Middle frontal gyrus (tissue), 1 donor: ENCODE measurements around the gene CALM1.
A peak's percentile ranks its signal among the peaks of the same experiment; 100 is the strongest.
"Not testable (repeated sequence)": the region's sequence is repeated elsewhere in the genome, so short reads cannot be mapped to it uniquely, and the experiment has no call there.

Experiments
- DNase-seq: peaks from one replicate; pipeline ENCODE4 v3.0.0-alpha.2; 2015; ENCODE audit warnings: low spot score; ENCODE audit errors: extremely low spot score

CALM1 gene

DNA sequence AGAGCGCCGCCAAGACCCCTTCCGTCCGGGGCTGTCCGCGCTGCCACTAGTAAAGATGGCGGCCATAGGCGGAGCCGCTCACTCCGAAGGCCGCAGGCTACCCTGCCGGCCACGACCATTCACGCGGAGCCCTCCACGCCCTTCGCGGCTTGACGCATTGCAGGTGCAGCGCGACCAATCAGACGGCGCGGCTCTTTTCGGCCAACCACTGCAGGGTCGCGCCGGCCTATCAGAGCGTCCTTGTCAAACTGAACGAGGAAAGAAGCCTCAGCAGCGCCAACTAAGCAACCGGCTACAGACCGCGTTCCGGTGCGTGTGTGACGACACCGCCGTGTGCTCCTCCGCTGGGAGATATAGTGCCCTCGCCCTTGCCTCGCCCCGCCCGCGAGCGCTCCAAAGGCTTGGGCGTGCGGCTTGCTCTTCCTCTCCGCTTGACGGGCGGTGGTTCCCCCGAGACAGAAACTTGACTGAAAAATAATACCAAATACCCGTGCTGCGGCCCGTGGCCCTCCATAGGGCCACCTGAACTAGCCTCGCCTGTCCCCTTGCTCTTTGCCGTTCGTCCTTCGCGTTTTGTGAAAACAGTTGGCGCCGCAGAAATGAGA lies 13.6 kb upstream of the CALM1 start:
- DNase-seq = peak; percentile 100

DNA sequence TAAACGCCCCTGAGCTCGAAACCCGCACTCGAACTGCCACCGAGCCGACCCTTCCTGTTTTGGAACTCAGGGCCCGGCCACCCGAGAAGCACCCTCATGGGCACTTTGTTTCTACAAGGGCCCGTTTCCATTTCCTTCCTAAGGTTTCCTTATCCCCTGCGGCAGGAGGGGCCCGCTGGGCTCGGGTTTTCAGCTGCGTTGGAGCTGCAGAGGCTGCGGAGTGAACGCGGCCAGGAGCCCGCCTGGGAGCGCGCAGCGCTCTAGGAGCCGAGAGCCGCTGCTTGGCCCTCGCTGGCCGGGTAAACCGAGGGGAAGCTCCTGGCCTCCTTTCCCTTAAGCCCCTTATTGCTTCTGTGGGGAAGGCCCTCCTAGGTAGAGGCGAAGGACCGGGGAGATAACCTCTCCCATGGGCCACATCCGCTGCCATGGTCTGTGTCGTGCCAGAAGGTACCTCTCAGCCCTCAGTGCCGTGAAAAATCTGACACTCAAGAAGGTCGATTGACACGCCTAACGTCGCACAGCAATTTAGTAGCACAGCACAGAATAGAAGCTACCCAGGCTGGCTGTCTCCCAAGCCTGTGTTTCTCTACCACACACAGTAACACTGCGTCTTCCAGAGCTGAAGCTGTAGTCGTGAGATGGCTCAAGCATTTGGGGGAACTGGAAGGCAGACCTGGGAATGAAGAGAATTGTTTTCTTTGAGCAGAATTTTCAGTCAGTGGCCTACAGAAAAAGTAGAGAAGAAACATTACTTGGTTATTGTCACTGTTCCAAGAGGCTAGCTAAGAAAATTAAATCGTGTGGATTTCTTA lies 12.9 kb upstream of the CALM1 start:
- no peak for DNase-seq

DNA sequence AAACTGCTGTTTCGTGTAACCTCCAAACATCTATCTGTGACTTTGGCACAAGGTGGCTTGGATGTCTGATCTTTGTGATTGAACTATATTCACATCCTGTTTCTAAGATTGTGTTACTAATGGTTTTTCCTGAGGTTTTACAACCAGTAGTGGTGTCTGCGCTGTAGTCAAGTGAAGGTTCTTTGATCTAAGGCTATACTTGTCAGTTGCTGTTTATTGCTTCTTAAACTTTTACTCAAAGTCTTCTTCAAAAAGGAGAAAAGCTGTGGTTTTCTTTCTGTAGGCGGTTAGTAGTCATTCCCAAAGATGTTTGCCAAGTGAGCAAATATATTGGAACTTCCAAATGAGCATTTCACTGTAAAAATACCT lies 12.3 kb upstream of the CALM1 start:
- DNase-seq = no peak

DNA sequence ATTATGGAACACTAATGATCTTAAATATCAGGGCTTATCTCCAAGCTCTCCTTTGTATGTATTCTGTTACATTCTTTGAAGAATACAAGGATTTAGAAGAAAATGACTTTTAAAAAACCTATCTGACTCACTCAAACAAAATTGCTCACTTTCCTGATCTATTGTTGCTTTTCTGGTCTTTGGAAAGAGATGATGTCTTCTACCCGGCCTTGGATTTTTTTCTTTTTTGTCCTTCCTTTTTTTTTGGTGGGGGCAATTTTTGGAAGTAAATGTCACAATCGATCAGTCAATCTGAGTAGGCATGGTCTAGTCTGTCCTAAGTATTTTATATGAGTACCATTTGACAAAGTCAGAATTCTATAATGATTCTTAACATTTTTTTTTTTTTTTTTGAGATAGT lies 10.5 kb upstream of the CALM1 start:
- no peak for DNase-seq

DNA sequence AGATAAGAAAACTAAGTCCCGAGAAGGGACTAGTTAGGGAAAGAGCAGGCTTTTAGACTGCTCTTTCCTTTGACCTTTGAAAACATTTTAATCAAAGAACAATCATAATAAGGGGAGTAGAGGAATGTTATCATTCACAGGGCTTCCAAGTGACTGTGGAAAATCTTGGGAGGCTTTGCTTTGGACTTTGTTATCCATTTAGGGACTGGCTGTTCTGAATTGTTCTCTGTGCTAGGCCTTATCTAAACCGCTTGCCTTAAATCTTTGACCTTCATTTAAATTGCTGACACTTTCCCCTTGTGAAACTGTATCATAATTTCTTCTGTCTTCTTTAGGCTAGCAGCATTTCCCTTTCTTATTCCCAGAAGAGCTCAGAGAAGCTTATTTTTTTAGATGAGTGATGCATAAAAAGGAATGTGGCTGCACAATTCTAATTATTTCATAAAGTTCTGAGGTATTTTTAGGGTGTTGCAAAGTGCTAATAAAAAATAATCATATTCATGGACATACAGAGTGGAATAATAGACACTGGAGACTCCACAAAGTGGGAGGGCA lies 9.5 kb upstream of the CALM1 start:
- no peak for DNase-seq

DNA sequence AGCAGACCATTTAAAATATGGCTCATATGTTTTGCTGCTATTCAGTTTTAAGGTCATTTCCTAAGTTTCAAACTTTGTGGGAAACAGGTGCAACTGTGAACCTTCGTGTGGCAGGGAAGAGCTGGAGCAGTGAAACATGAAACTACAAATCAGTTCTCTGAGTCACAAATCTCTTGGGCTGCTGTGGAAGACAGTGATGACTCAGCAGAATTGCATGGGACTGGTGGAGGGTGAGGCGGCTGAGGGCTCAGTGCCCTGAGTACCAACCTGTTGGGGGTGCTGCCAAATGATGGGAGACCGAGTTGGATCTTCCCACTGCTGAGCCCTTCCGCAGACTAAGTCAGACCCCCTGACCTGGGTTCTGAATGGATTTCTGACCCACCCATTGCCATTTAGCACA lies 8.4 kb upstream of the CALM1 start:
- DNase-seq = no peak

DNA sequence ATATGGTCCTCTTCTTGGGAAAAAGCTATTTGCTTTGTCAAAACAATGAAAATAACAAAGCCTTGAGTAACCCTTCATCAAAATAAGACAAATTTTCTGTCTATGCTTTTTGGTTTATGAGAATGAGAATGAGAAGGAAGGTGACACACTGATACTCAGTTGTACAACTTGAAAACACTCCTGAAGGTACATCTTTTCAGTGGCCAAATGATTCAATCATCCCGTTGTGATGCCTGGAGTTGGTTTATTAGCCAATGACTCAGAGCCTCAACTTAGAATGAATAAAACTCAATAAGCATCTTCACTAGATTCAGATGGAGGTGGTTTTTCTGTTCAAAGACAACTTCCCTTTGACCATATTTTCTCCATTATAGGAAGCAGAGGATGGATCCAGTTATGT lies 7.8 kb upstream of the CALM1 start:
- no peak for DNase-seq

DNA sequence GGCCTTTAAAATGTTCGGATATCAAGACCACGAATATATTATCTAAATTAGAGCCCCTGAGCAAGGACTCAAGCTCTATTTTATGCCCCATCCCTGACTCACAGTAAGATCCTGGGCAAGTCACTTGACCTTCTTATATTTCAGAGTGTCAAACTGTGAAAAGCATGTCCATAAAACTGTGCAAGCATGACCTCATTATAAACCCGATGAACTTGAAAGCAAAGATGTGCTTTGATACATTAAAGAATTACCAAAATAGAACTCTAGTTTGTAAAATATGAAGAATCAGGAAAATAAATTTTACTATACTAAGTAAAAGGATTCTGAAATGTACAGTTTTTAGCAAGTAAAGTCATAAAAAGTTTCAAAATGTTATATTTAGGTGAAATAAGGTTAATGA lies 2.9 kb upstream of the CALM1 start:
- DNase-seq = no peak

DNA sequence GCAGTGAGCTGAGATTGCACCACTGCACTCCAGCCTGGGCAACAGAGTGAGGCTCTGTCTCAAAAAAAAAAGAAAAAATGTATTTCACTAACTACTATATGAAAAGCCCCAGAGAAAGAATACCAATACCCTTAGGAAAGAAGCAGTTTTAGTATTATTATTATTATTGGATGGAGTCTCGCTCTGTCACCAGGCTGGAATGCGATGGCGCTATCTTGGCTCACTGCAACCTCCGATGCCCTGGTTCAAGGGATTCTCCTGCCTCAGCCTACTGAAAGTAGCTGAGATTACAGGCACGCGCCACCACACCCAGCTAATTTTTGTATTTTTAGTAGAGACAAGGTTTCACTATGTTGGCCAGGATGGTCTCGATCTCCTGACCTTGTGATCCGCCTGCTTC lies 2.0 kb upstream of the CALM1 start:
- not testable (repeated sequence) for DNase-seq

DNA sequence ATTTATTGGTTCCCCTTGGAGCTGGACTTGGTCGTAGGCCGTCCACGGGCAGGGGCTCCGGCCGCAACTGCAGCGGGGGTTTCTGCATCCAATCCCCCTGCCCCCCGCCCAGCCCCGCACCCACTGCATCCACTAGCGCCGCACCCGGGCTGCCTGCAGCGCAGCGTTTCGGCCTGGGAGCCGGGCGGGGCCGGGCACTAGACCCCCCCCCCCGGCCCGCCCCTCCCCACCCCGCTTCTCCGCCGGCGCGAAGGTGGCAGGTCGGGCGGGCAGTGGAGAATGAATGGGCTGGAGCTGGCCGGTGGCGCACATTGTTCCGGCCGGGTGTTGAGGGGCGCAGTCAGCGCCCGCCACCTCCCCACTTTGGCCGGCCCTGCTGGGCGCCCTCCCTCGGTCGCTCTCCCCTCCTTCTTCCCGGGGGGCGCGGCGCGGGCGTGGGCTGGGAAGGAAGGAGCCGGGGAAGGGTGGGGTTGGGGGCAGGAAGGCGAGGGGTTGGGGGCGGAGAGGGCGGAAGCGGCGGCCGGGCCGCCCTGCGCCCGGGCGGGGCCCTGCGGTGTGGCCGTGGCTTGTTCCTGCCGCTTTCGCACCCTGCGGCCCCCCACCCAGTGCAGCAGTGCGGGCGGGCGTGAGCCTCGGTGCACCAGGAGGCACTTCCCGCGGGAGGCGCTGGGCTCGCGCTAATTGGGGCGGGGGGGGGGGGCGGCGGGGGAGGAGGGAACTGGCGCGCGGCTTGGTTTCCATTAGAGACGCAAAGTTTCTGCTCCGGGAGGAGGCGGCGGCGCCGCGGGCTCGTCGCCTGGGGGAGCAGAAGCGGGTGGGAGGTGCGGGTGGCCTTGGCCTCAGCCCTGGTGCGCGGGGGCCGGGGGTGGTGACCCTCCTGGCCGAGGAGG lies 841 bp downstream of the CALM1 start:
- no peak for DNase-seq

DNA sequence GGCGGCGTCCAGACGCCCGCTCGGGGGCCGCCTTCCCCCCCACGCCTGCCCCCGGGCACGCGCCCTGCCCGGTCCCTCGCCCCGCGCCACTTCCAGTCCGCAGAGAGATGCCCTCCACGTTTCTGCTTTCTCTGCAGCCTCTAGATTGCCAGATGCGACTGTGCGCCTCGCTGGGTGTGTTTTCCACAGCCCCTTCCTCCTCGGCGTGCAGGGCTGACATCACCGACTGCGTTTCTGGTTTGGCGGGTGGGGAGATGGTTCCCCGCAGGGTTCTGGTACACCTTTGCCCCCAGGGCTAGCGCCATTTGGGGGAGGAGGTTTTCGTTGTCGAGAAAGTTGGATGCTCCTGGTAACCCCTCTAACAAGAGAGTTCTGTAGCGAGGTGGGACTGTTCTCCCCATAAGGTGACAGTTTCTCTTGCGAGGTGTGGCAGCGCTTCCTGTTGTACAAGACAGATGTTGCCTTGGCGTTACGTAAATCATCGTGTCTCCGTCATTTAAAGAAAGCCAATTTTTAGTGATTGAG lies 1.5 kb downstream of the CALM1 start:
- no peak for DNase-seq

DNA sequence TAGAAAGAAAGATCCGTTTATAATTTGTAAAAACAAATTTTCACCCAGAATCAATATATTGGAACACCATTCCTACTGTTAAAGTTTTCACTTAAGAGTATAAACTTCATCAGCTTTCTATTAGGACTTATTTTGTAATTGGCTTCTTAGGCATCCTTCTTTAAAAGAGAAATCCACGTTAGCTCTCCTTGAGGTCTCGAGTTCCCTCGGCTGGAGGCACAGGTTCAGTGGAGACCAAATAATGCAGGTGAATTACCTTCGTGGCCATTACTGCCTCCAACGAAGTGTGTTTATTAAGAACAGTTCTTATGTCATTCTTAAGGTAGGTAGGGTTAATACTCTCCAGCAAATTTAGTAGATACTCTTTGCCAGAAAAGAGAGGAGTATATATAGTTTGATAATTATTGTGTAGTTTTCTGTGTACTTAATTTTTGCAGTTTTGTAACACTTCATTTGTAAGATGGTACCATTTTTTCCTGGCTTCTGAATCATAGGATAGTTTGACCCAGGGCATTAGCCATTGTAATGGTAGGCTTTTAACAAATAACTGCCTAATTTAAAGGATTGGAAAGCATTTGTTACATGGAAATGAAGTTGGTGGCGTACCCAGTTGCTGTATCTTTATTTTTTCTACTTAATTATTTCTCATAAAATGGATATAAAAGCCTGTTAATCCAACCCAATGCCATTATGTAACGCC lies 2.2 kb downstream of the CALM1 start:
- DNase-seq = no peak

DNA sequence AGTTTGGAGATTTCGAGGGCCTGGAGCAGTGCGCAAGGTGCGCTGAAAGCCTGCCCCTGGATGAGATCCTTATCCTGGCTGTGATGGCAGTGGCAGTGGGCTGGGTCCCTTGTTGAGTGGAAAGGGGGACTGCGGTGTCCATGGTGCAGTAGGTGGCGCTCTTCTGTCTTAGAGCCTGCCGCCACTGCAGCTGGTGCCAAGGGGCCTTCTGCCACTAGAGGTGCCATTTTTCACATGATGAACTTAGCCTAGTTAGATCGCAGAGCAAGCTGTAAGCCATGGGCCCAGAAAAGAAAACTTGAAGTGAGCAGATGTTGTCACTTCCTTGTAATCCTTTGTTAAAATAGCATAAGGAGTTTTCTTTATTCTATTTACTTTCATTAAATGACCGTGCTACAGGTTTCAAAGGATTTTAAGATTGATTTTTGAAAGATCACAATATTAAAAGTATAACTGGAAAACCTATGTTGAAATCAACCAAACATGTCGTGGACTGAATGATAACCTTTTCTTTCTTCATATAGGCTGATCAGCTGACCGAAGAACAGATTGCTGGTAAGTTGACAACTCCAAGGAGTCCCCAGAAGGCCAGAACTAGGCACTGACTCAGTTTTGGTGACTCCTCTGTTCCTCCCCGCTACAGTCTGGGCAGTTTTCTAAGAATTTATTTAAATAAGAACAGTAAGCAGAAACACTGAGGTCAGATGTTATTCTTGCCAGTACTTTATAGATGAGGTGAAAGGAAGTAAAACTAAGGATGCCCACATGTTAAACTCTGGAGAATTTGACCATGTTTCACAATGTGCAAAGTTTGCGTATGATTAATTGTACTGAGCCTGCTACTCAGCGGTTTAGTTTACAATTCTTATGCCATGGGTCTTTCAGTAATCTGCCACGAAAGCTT lies 3.0 kb downstream of the CALM1 start:
- DNase-seq = peak; percentile 91

DNA sequence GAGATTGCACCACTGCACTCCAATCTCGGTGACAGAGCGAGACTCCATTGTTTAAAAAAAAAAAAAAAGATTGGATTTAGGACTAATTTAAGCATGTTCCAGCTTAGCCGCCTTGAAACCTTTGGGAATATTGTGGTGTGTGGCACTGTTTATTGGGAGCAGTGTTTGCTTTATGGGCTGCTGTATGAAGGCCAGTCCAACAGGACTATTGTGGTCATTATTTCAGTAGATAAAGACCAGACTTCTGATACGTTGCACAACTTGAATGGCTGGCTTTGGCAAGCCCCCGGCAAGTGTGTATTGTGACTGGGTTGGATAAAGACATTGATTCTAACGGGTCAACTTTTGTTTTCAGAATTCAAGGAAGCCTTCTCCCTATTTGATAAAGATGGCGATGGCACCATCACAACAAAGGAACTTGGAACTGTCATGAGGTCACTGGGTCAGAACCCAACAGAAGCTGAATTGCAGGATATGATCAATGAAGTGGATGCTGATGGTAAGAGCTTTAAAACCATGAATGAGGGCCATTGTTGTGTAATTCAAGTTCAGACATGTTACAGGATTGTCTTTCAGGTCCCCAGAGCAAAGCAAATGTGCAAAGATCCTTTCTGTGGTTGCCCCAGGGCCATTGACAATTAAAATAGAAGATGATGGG lies 4.2 kb downstream of the CALM1 start:
- no peak for DNase-seq

DNA sequence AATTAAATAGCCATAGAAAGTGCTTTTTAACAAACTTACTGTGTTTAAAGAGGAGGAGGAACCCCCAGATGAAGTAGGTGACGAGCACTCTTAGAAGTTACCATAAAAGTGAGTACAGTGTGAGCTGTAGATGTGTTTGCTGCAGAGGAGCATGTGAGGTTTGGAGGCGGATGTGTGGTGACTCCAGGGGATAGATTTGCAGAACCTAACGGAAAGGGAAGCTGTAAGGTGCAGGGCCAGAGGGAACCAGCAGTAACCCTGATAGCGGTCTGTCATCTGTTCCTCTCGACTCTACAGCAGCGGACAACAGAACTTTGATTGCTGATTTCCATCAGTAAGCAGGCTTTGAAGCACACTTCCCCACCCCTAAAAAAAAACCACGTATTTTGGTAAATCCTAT lies 5.2 kb downstream of the CALM1 start:
- no peak for DNase-seq

DNA sequence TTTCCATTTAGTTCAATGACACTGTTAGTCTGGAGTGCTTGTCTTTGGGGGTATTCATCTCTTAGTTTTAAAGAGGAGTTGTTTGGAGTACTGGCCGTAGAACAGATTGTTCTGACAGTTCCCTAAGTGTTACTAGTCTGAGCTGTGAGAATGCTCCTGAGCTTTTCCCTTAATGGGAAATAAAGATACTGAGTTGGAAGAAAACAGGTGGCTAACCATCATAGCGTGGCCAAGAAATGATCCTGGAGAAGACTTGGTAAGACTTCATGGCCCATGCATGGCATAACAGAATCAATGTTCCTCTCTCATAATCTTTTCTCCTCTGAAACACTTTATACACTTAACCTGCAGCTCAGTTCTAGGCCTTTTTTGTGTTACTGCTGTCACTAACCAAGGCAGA lies 6.2 kb downstream of the CALM1 start:
- DNase-seq = no peak

DNA sequence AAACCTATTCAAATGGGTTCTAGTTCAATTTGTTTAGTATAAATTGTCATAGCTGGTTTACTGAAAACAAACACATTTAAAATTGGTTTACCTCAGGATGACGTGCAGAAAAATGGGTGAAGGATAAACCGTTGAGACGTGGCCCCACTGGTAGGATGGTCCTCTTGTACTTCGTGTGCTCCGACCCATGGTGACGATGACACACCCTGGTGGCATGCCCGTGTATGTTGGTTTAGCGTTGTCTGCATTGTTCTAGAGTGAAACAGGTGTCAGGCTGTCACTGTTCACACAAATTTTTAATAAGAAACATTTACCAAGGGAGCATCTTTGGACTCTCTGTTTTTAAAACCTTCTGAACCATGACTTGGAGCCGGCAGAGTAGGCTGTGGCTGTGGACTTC lies 8.3 kb downstream of the CALM1 start:
- DNase-seq = no peak

DNA sequence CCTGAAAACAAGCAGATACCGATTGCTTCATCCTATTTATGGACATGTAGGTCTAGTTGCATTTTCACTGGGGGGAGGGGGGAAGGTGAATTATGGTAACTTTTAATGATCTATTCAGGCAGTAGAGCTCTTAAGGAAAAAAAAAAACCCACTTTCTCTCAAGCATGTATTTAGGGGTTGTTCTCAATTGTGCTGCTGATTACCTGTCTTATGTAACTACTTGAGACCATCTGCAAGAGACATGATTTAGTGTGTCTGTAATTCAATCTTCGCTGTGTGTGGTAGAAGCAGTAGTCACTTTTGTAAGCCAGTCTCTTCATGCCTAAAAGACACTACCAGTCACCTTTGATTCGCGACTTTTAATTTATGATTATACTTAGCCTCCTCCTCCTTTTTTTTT lies 8.9 kb downstream of the CALM1 start:
- no peak for DNase-seq

DNA sequence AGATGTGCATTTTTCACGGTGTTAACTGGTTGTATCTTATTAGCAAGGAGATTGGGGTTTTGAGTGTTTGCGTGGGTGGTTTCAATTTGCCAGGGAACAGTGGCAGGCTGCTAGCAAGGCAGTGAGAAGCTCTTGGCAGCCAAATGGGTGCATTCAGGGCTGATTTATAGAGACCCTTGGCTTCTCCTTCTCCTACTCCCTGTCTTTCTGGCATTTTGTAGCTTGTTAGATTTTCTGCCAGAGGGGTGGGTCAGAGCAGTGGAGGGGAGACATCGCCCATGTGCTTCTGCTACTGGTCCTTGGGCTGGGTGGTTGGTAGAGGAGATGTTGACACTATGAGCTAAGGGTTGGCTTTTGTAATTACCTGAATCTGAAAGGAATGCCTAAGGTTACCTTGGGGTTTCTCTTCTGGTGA lies 9.6 kb downstream of the CALM1 start:
- no peak for DNase-seq

DNA sequence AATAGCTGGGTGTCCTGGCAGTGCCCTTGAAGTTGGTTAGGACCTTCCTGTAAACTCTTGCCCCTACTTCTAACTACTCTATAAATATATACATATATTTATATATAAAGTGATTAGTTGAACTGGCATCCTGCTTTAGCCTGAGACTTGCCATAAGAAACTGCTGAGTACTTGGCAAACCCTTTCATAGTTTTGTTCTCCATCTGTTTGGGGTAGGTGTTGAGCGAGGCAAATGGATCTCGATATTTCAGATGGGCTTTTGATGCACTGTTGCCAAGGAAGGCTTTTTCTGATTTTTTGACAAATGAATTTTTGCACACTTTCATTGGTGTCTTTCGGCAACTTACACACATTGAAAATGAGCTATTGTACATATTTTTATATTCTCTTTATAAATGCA lies 10.4 kb downstream of the CALM1 start:
- no peak for DNase-seq
